ENCODE results near the gene GUCD1. TPM values are rescaled to one million over a fixed set of nuclear protein-coding genes. Genes with fewer than 3 reads are reported as not detected.

Gene GUCD1
- total and polyA plus RNA-seq, 9 of the 15 experiments (the other 6 are each of a cell fraction or from before 2014, with no cell fraction given) = 31.5 to 67.8 (median 50.3) TPM

GRCh38 chr22:24578355-24579257 is 23.7 kb upstream of the GUCD1 start:
- Histone ChIP-seq H3K79me2 (ENCODE audit: control insufficient read depth, insufficient read depth, low read length) (no peaks in the 10 kb centered on the region; the same call in 2 of the 3 replicates), H3K4me1 (replicated peaks in 1 of 2; ENCODE audit: control insufficient read depth in 2 of 2, insufficient read depth in 2 of 2, low read length in 2 of 2) (peaks cover 0 to 4% of the 10 kb centered on the region in 2 experiments; a peak in 2 of 5 replicates), H3K36me3 (ENCODE audit: control insufficient read depth, insufficient read depth, low read length) (peaks cover 12% of the 10 kb centered on the region; the same call in 2 of the 3 replicates), H3K9ac (ENCODE audit: insufficient read depth in 1 of 2, low read depth in 2 of 2, low read length in 2 of 2) (no peak overlapping the region), H2AFZ (ENCODE audit: low read depth, low read length) (no peak overlapping the region), H4K20me1 (replicated peaks; ENCODE audit: control insufficient read depth, insufficient read depth, low read length) (no peaks in the 10 kb centered on the region), H3K27ac (ENCODE audit: extremely low read depth, low read depth, low read length) (no peak overlapping the region), H3K4me3 (no peak overlapping the region), H3K9me1 (ENCODE audit: control insufficient read depth, insufficient read depth, low read length) (no peaks in the 10 kb centered on the region), H3K9me3 (replicated peaks; ENCODE audit: control insufficient read depth, insufficient read depth, low read depth, low read length) (no peaks in the 10 kb centered on the region), H3K27me3 (ENCODE audit: control insufficient read depth in 2 of 2, insufficient read depth in 2 of 2, low read length in 2 of 2) (no peaks in the 10 kb centered on the region), H3K4me2 (ENCODE audit: insufficient read depth, low read length) (no peak overlapping the region)
- DNase-seq (ENCODE audit: extremely low read depth in 1 of 4, low spot score in 3 of 4) (no peak), ATAC-seq (peak; percentile 22; the same call in 2 of the 3 replicates), FAIRE-seq (no peak)
- in situ Hi-C loops (cut with MboI) (no loop called here), intact Hi-C loops (cut with micrococcal nuclease) (no loop called here)
- TF ChIP-seq YY1 (IDR thresholded peaks at IDR 0.05; ENCODE audit: borderline replicate concordance in 1 of 3, control insufficient read depth in 1 of 3, extremely low read depth in 1 of 3, insufficient read depth in 3 of 3, insufficient read length in 1 of 3, insufficient replicate concordance in 2 of 3, low read depth in 1 of 3, low read length in 2 of 3) (no peak), POLR2A (conservative IDR thresholded peaks at IDR 0.05) (peak; percentile 30; the same call in 1 of the 2 replicates), KHSRP (IDR thresholded peaks at IDR 0.05) (no peak), ZBTB1 (CRISPR knock-in tag; IDR thresholded peaks at IDR 0.05; ENCODE audit: borderline replicate concordance, low read depth) (no peak), CREB3L1 (IDR thresholded peaks at IDR 0.05; ENCODE audit: borderline replicate concordance, low read depth) (no peak), PTRF (tag; IDR thresholded peaks at IDR 0.05) (no peak), SREBF2 (CRISPR knock-in tag; IDR thresholded peaks at IDR 0.05) (no peak), ZNF12 (CRISPR knock-in tag; IDR thresholded peaks at IDR 0.05) (no peak), SMARCA4 (IDR thresholded peaks at IDR 0.05) (no peak), ZNF263 (CRISPR knock-in tag; IDR thresholded peaks at IDR 0.05; ENCODE audit: borderline replicate concordance) (no peak), ZNF197 (CRISPR knock-in tag; IDR thresholded peaks at IDR 0.05; ENCODE audit: low read depth) (no peak), TCF7L2 (IDR thresholded peaks at IDR 0.05; ENCODE audit: low read depth, low read length) (no peak), SUPT5H (IDR thresholded peaks at IDR 0.05) (0 out of 2 replicates have a peak, but pooled peaks have one; percentile 17)
- ChIA-PET CTCF (ENCODE audit: low intra/inter-chr PET ratio) (no interaction called here), POLR2A (interaction anchor here (0.6 to 1.6 kb wide), 3 partner anchors 13 to 38 kb away, joined by 3 to 4 read pairs (median 4); no protein-coding TSS in a partner anchor)
- WGBS (ENCODE audit: insufficient coverage, low coverage, missing lambda C conversion rate) = 48% methylated on average over 5 of the region's 8 CpGs
- BruUV-seq (replicated peaks) = no TSS peak
